ENCODE data around the gene ATP2B2.

ATP2B2 gene

DNA sequence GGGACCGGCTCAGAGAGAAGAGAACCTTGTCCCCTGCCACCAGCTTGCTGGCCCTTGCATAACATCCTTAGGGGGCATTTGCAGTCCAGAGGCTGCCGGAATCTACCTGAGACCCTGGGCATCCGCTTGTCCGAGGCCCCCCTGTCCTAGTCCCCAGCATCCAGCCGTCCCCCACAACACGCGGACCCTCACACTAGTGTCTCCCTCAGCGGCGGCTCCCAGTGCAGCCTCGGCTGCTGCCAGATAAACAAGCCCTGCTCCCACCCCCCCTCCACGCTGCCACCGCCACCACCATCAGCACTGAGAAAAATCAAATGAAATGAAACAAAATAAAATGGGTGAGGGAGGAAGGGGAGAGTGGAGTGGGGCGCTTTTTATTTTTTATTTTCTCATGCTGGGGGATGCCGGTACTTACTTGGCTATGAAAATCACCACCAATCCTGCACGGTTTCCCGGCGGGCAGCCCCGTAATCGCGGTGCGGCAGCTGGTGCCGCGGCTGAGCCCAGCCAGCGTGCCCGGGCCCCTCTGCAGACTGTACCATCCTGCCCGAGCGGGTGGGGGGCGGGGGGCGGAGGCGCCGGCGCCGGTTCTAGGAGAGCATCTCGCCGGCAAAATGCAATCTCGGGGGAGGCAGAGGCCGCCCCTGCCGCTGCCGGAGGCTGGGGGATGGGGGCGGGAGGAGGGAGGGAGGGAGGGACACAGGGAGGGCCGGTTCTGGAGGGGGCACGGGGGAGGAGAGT is at the start of gene ATP2B2:
Gene ATP2B2 (minus strand): TSS at position 537 of the 741 bp plus-strand sequence. CDS start 56,043 bp downstream, outside the sequence.
- no peaks in the 10 kb centered on the region for H3K36me3 ChIP-seq
- TF ChIP-seq, protein P1, sequence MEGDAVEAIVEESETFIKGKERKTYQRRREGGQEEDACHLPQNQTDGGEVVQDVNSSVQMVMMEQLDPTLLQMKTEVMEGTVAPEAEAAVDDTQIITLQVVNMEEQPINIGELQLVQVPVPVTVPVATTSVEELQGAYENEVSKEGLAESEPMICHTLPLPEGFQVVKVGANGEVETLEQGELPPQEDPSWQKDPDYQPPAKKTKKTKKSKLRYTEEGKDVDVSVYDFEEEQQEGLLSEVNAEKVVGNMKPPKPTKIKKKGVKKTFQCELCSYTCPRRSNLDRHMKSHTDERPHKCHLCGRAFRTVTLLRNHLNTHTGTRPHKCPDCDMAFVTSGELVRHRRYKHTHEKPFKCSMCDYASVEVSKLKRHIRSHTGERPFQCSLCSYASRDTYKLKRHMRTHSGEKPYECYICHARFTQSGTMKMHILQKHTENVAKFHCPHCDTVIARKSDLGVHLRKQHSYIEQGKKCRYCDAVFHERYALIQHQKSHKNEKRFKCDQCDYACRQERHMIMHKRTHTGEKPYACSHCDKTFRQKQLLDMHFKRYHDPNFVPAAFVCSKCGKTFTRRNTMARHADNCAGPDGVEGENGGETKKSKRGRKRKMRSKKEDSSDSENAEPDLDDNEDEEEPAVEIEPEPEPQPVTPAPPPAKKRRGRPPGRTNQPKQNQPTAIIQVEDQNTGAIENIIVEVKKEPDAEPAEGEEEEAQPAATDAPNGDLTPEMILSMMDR (IDR thresholded peaks at IDR 0.05): no peak
- H3K27ac ChIP-seq: no peak within 1 kb of the TSS
- H3K27me3 ChIP-seq: peaks cover 53% of the 10 kb centered on the region
- H3K9me3 ChIP-seq: no peaks in the 10 kb centered on the region
- no peaks in the 10 kb centered on the region for H3K4me1 ChIP-seq (ENCODE audit: control insufficient read depth in 1 of 2, insufficient read depth in 1 of 2, low read depth in 1 of 2, low read length in 1 of 2)
- H3K4me3 ChIP-seq (ENCODE audit: low read depth in 1 of 2, low read length in 1 of 2): no peak within 1 kb of the TSS

DNA sequence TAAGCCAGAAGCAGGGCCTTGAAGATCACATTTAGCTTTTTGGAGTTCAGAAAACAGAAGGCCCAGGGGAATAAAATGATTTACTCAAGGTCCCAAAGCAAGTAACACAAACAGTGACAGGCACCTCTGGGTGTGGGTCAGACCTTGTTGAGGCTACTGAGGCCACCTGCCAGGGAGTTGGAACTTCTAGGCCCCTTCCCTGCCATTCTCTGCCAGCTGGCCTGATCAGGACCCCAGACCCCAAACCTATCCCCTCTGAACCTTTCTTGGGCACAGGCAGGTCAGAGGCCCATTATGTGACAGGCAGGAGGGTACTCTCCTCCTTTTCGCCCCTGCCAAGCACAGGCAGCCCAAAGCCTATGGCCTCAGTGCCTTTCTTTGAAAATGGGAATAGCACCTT is 49.4 kb upstream of the ATP2B2 start:
- TF ChIP-seq, protein P1 (IDR thresholded peaks at IDR 0.05): no peak
- Histone ChIP-seq H3K27me3 (peaks cover 24% of the 10 kb centered on the region), H3K27ac (no peak overlapping the region), H3K36me3 (no peaks in the 10 kb centered on the region), H3K4me3 (ENCODE audit: low read depth in 1 of 2, low read length in 1 of 2) (no peak overlapping the region), H3K9me3 (no peaks in the 10 kb centered on the region), H3K4me1 (ENCODE audit: control insufficient read depth in 1 of 2, insufficient read depth in 1 of 2, low read depth in 1 of 2, low read length in 1 of 2) (no peaks in the 10 kb centered on the region)

DNA sequence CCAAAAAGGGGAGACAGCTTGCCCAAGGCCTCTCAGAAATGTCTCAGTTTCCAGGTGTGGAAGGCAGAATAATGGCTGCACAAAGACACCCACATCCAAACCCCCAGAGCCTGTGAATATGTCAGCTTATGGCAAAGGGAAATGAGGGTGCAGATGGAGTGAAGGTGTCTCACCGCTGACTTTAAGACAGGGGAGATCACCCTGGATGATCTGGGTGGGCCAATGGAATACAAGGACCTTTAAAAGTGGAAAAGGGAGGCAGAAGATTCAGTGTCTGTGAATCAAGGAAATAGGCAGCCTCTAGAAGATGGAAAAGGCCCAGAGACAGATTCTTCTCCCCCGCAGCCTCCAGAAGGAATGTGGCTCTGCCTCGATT is 48.8 kb upstream of the ATP2B2 start:
- TF ChIP-seq, protein P1 (IDR thresholded peaks at IDR 0.05): no peak
- Histone ChIP-seq H3K9me3 (no peaks in the 10 kb centered on the region), H3K4me3 (ENCODE audit: low read depth in 1 of 2, low read length in 1 of 2) (no peak overlapping the region), H3K4me1 (ENCODE audit: control insufficient read depth in 1 of 2, insufficient read depth in 1 of 2, low read depth in 1 of 2, low read length in 1 of 2) (no peaks in the 10 kb centered on the region), H3K27ac (no peak overlapping the region), H3K27me3 (peaks cover 24% of the 10 kb centered on the region), H3K36me3 (no peaks in the 10 kb centered on the region)

DNA sequence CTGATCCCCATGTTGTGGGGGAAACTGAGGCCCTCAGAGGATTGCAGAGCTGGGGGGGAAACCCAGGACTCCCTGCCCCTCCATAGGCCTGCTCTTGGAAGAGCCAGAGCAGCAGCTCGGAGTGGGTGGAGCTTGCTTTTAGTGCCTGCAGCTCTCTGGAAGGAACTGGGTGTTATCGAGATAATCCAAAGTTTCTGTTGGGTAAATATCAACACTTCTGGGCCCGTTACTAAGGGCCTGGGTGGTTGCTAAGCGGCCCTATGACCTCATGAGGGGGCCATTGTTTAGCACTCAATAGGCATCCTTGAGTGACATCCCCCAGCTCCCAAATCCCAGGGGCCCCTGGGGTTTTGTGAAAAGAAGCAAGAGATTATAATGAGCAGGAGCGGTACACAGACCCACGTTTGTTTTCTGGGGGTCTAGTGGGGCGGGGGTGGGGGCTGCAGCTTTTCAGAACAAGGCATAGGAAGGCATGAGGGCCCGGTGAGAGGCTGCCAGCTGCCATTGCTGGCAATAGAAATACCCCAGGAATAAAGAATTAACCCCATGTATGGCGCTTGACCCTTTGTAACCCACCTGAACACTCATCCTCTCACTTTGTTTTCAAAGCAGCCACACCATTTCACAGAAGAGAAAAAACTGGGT is 48.3 kb upstream of the ATP2B2 start:
- H3K4me3 ChIP-seq (ENCODE audit: low read depth in 1 of 2, low read length in 1 of 2): no peak overlapping the region
- peaks cover 24% of the 10 kb centered on the region for H3K27me3 ChIP-seq
- H3K4me1 ChIP-seq (ENCODE audit: control insufficient read depth in 1 of 2, insufficient read depth in 1 of 2, low read depth in 1 of 2, low read length in 1 of 2): no peaks in the 10 kb centered on the region
- H3K27ac ChIP-seq: no peak overlapping the region
- no peaks in the 10 kb centered on the region for H3K36me3 ChIP-seq
- H3K9me3 ChIP-seq: no peaks in the 10 kb centered on the region
- TF ChIP-seq, protein P1 (IDR thresholded peaks at IDR 0.05): no peak

DNA sequence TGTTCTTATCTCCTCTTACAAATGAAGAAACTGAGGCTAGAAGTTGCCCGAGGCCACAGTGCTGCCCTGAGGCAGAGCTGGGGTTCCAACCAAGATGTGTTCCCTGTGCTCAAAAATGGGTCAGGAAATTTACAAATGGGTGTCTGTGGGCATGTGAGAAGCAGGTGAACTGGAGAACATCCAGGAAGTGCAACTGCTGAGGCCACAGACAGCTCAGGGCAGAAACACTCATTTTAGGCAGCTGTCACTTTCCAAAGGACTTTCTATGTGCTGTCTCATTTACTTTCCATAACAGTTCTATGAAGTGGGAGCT is 47.2 kb upstream of the ATP2B2 start:
- H3K9me3 ChIP-seq: no peaks in the 10 kb centered on the region
- no peak overlapping the region for H3K4me3 ChIP-seq (ENCODE audit: low read depth in 1 of 2, low read length in 1 of 2)
- H3K36me3 ChIP-seq: no peaks in the 10 kb centered on the region
- no peak overlapping the region for H3K27ac ChIP-seq
- H3K27me3 ChIP-seq: peaks cover 24% of the 10 kb centered on the region
- TF ChIP-seq, protein P1 (IDR thresholded peaks at IDR 0.05): no peak
- no peaks in the 10 kb centered on the region for H3K4me1 ChIP-seq (ENCODE audit: control insufficient read depth in 1 of 2, insufficient read depth in 1 of 2, low read depth in 1 of 2, low read length in 1 of 2)
